ENCODE data around the gene CHST10. TPM values are rescaled to one million over a fixed set of nuclear protein-coding genes. Genes with fewer than 3 reads are reported as not detected.

Gene CHST10
- total RNA-seq, 2 experiments from 2014 or later = 6.2 to 8.5 TPM

DNA sequence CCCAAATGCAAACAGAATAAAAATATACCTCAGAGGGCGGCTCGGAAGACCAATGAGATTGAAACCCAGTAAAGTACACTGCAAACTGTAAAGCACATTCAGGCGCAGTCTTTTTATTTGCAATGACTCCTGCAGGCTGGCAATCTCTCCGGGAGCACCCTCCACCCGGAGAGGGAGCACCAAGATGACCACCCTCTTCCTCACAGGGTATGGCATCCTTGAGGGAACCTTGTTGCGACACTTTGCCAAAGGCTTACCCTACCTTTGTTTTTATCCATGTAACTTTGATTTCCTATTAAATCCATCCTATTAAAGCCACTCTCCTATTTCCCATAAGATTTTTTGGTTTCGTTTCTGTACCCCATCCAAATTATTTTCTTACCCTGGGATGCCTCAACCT lies 16.2 kb downstream of the CHST10 start:
- POLR2A ChIA-PET = no interaction called here
- Mint-ChIP-seq H3K36me3 (ENCODE audit: low read depth) (peaks cover 3% of the 10 kb centered on the region), H3K9me3 (ENCODE audit: insufficient read depth) (no peaks in the 10 kb centered on the region), H3K4me1 (ENCODE audit: low read depth) (no peaks in the 10 kb centered on the region), H3K4me3 (no peak overlapping the region), H3K27ac (no peak overlapping the region), H3K27me3 (ENCODE audit: low read depth) (no peaks in the 10 kb centered on the region)
- CTCF ChIA-PET = no interaction called here
- DNase-seq = no peak
- no peak for ATAC-seq

DNA sequence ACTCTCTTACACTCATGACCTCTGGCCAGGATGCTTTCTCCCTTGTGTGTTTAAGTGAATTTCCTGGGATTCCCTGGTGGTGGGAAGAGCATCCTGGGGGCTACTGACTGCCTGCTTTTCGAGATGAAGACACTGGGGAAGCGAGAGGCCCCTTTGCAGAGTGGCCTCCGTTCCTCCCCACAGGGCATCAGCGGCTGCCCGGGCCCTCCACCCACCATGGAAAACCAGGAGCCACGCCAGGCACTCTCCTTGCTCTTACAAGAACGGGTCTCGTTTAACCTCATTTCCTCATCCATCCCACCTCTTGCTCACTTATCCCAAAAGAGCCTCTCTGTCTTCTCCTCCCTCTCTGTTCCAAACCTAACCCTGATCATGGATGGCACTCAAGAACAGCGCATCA lies 17.8 kb downstream of the CHST10 start:
- CTCF ChIA-PET = no interaction called here

DNA sequence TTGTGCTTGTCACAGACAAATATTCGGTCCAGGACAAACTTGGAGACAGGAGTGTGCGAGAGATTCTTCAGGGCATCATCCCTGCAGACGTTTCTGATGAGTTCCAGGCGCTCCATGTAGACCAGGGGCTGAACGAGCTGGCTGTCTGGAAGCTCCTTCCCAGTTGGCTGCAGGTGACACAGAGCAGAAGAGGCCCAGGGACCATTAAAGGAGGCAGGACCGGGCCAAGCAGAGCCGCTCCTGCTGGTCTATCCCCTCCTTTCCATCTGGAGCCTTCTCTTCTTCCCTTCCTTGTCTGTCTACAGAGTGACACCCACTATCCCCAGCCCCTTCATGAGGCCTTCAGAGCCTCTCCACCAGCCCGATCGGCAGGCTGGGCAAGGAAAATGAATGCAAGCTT lies 19.5 kb downstream of the CHST10 start:
- Mint-ChIP-seq H3K4me3 (no peak overlapping the region), H3K9me3 (ENCODE audit: insufficient read depth) (no peaks in the 10 kb centered on the region), H3K4me1 (ENCODE audit: low read depth) (no peaks in the 10 kb centered on the region), H3K27ac (no peak overlapping the region), H3K36me3 (ENCODE audit: low read depth) (peaks cover 3% of the 10 kb centered on the region), H3K27me3 (ENCODE audit: low read depth) (no peaks in the 10 kb centered on the region)
- POLR2A ChIA-PET = no interaction called here
- no peak for ATAC-seq
- DNase-seq = no peak
- CTCF ChIA-PET = interaction anchor here (1.0 kb wide), 1 partner anchor 17 kb away, joined by 6 read pairs; no protein-coding TSS in a partner anchor

More for the DNA sequence above, 17.8 kb downstream of the CHST10 start:
- no peaks in the 10 kb centered on the region for H3K27me3 Mint-ChIP-seq (ENCODE audit: low read depth)
- POLR2A ChIA-PET = no interaction called here
- DNase-seq = no peak
- no peak for ATAC-seq
- H3K4me1 Mint-ChIP-seq (ENCODE audit: low read depth) = no peaks in the 10 kb centered on the region
- no peak overlapping the region for H3K4me3 Mint-ChIP-seq
- no peak overlapping the region for H3K27ac Mint-ChIP-seq
- peaks cover 3% of the 10 kb centered on the region for H3K36me3 Mint-ChIP-seq (ENCODE audit: low read depth)
- H3K9me3 Mint-ChIP-seq (ENCODE audit: insufficient read depth) = no peaks in the 10 kb centered on the region

DNA sequence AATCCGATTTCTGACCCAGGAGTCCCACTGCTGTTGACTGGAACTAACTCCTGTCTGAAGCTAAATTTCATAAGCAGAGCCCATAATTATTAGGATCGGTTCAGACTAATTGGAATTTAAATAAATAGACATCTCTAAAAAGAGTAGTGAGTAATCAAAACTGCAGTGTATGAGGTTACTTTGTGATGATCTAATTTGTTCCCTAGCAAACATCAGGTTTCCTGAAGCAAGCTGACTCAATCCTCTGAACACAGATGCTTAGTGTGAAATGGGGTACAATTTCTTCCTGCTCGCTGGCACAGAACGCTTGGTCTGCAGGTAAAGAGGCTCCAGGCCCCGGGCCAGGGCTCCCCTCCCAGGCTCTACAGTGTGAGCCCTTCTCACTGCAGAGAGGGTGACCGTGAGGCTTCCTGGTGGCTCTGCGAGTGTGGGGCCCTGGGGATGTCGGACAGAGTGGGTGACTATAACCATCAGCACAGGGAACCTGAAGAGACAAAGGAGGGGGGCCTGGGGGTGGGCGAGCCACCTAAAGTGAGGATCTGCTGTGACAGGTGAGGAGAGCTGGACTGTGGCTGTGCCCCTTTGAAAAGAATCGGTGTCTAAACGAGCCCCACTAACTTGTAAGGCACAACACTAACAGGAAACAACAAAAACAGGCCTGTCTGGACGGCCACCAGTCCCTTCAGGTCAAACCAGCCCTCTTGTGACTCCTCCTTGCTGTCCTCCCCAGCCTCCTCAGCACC lies 20.2 kb downstream of the CHST10 start:
- ATAC-seq (no peak), DNase-seq (no peak)
- POLR2A ChIA-PET = no interaction called here
- Mint-ChIP-seq H3K9me3 (ENCODE audit: insufficient read depth) (no peaks in the 10 kb centered on the region), H3K27ac (no peak overlapping the region), H3K4me3 (no peak overlapping the region), H3K36me3 (ENCODE audit: low read depth) (peaks cover 3% of the 10 kb centered on the region), H3K27me3 (ENCODE audit: low read depth) (no peaks in the 10 kb centered on the region), H3K4me1 (ENCODE audit: low read depth) (no peaks in the 10 kb centered on the region)
- CTCF ChIA-PET = no interaction called here

DNA sequence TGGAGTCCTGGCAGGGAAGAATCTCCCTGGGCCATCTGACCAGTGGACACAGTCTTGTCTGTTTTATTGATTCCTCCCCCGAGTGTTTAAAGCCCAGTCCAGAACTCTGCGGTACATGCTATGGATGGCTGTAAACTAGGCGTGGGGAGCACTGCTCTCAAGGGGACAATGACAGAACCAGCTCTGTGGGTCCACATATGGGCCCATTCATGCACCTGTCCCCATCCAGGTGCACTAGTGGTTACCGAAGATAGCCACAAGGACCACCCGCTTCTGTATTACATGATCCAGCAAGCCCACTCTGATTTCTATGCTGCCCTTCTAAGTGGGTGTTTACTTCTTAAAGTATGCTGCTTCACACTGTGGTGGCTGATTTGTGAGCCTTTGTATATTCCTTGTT lies 21.0 kb downstream of the CHST10 start:
- Mint-ChIP-seq H3K4me3 (no peak overlapping the region), H3K36me3 (ENCODE audit: low read depth) (peaks cover 2% of the 10 kb centered on the region), H3K27ac (no peak overlapping the region), H3K9me3 (ENCODE audit: insufficient read depth) (no peaks in the 10 kb centered on the region), H3K4me1 (ENCODE audit: low read depth) (no peaks in the 10 kb centered on the region), H3K27me3 (ENCODE audit: low read depth) (no peaks in the 10 kb centered on the region)
- ATAC-seq (no peak), DNase-seq (no peak)
- ChIA-PET CTCF (no interaction called here), POLR2A (no interaction called here)

DNA sequence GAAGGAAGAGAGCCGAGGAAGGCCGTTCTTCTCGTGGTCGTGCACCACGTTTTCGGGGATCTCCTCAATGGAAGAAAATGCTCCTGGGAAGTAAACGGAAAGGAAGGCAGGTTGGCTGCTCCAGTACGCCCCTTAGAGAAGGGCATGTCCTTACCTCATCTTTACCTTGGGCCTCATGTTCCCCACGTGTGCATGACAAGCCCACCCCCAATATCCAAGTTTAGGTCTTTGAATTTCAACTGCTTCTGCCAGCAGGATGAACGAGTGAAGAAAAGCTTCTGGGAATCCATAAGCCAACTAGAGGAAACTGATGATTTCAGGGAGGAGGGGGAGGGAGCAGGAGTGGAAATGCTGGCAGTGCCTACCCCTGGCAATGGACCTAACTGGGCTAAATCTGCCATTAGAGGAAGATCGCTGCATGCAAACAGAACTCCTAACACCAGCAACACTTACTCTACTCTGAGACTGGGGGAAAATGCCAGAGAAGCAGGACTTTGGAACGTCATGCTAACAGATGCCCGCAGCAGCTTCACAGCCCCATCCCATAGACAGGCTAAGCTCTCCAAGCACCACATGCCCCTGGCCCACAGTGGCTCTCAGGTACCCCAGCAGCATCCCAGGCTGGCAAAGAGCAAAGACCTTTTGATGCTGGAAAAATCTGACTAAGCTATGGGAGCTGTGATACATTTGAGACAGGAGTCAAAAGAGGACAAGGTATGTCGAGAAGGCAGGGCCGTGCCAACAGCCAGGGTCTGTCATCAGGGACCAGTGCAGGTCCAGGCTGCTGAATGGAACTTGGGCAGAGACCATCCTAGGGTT lies 21.7 kb downstream of the CHST10 start:
- H3K4me1 Mint-ChIP-seq (ENCODE audit: low read depth) = no peaks in the 10 kb centered on the region
- ATAC-seq = no peak
- POLR2A ChIA-PET = no interaction called here
- CTCF ChIA-PET = interaction anchor here (0.9 kb wide), 1 partner anchor 20 kb away, joined by 3 read pairs; no protein-coding TSS in a partner anchor
- H3K27me3 Mint-ChIP-seq (ENCODE audit: low read depth) = no peaks in the 10 kb centered on the region
- H3K4me3 Mint-ChIP-seq = no peak overlapping the region
- H3K36me3 Mint-ChIP-seq (ENCODE audit: low read depth) = no peaks in the 10 kb centered on the region
- no peak overlapping the region for H3K27ac Mint-ChIP-seq
- H3K9me3 Mint-ChIP-seq (ENCODE audit: insufficient read depth) = no peaks in the 10 kb centered on the region
- DNase-seq = no peak

DNA sequence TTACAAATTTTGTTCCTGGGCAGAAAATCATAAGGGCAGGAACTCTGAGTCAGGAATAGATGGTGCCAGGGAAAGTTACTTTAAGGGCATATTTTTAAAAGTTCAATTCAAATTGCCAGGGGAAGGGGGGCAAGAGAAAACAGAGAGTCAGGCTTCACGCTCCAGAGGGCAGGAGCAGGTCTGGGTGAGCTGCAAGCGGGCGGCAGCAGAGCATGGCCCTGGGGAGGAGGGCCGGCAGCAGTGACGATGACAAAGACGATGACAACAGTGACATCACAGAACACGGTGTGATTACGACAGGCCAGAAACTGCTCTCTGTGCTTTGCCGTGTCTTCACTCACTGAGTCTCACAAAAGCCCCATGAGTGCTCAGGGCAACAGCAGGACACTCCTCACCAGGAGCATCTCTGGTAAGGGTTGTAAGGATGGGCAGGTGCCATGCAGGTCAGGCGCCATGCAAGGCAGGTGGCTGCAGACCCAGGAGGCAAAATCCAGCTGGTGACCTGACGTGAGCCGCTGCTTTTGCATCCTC lies 23.3 kb downstream of the CHST10 start:
- ChIA-PET POLR2A (no interaction called here), CTCF (interaction anchor here (1.5 kb wide), 1 partner anchor 11 kb away, joined by 3 read pairs; no protein-coding TSS in a partner anchor)
- no peaks in the 10 kb centered on the region for H3K36me3 Mint-ChIP-seq (ENCODE audit: low read depth)
- no peaks in the 10 kb centered on the region for H3K9me3 Mint-ChIP-seq (ENCODE audit: insufficient read depth)
- no peaks in the 10 kb centered on the region for H3K4me1 Mint-ChIP-seq (ENCODE audit: low read depth)
- DNase-seq = no peak
- H3K27ac Mint-ChIP-seq = no peak overlapping the region
- no peak overlapping the region for H3K4me3 Mint-ChIP-seq
- no peaks in the 10 kb centered on the region for H3K27me3 Mint-ChIP-seq (ENCODE audit: low read depth)
- ATAC-seq = no peak

DNA sequence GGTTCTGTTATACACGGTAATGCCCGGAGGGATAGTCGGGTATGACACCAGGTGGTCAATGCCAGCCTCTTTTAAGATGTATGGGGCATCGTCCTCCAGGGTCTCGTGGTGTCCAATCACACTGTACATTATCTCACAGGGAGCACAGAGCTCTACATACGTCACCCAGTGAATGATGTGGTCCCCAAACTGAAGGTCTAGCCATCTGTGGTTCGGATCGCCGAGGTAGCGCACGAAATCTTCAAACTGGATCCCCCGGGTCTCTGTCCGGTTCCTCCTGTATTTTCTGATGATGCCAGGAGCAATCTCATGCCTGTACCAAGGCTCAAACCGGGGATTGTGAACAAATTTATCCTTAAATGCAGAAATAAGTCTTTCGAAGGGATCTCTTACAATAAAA lies 24.1 kb downstream of the CHST10 start:
- Mint-ChIP-seq H3K4me3 (no peak overlapping the region), H3K4me1 (ENCODE audit: low read depth) (no peaks in the 10 kb centered on the region), H3K36me3 (ENCODE audit: low read depth) (no peaks in the 10 kb centered on the region), H3K9me3 (ENCODE audit: insufficient read depth) (no peaks in the 10 kb centered on the region), H3K27me3 (ENCODE audit: low read depth) (no peaks in the 10 kb centered on the region), H3K27ac (no peak overlapping the region)
- ATAC-seq (no peak), DNase-seq (no peak)
- ChIA-PET CTCF (no interaction called here), POLR2A (no interaction called here)

DNA sequence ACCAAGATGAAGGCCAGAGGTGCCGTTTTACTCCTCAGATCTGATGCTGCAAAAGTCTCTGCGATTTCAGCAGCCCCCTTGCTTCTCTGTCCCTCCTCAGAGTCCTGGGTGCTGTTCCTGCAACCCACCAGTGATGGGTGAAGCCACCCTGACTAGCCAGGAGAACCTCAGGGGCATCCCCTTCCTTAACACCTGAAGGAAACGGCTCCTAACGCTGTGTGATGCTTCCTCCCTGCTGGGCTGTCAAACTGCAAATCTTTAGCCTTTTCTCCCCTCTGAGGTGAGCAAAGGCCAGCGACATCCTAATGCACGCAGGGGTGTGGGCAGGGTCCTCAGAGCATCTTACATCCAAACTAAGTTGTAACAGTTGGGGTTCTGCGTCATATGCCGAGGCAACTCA lies 24.8 kb downstream of the CHST10 start:
- no peak overlapping the region for H3K4me3 Mint-ChIP-seq
- CTCF ChIA-PET = no interaction called here
- POLR2A ChIA-PET = no interaction called here
- DNase-seq (no peak), ATAC-seq (no peak)
- H3K9me3 Mint-ChIP-seq (ENCODE audit: insufficient read depth) = no peaks in the 10 kb centered on the region
- H3K4me1 Mint-ChIP-seq (ENCODE audit: low read depth) = no peaks in the 10 kb centered on the region
- H3K27me3 Mint-ChIP-seq (ENCODE audit: low read depth) = no peaks in the 10 kb centered on the region
- H3K36me3 Mint-ChIP-seq (ENCODE audit: low read depth) = no peaks in the 10 kb centered on the region
- no peak overlapping the region for H3K27ac Mint-ChIP-seq

DNA sequence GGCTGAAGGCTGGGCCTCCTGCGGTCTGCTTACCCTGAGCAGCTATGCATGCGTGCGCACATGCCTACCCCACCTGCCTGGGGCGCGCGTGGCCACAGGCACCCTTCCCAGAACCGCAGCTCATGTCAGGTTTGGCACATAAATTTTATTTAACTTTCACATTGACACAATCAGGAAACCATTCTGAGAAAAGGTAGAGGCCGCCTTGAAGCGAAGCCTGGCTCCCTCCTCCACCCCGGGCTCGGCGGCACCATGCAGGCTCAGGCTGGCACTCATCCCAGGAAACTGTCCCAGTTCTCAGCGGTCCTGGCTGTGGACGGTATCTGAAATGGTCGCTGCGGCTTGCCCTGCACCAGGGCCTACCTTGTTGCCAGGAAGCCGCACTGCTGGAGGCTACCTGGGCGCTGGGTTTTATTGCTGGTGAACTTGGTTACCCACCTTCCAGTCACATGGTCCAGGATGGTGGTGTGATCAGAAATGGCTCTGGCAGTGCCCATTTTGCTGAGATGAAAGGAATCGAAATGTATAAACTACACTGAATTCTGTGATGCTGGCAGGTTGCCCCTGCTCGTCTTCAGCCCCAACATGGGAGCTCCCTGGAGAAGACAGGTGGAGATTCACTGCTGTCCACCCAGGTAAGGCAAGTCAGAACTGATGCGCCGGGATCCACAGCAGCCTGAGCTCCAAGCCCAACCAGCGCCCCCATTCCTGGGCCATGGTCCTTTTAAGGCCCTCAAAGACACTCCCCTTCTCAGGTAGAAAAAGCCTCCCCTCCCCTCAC lies 25.5 kb downstream of the CHST10 start:
- POLR2A ChIA-PET = no interaction called here
- no peaks in the 10 kb centered on the region for H3K4me1 Mint-ChIP-seq (ENCODE audit: low read depth)
- DNase-seq (no peak), ATAC-seq (no peak)
- H3K27ac Mint-ChIP-seq = no peak overlapping the region
- no peaks in the 10 kb centered on the region for H3K36me3 Mint-ChIP-seq (ENCODE audit: low read depth)
- H3K9me3 Mint-ChIP-seq (ENCODE audit: insufficient read depth) = no peaks in the 10 kb centered on the region
- H3K27me3 Mint-ChIP-seq (ENCODE audit: low read depth) = no peaks in the 10 kb centered on the region
- no peak overlapping the region for H3K4me3 Mint-ChIP-seq
- CTCF ChIA-PET = no interaction called here

DNA sequence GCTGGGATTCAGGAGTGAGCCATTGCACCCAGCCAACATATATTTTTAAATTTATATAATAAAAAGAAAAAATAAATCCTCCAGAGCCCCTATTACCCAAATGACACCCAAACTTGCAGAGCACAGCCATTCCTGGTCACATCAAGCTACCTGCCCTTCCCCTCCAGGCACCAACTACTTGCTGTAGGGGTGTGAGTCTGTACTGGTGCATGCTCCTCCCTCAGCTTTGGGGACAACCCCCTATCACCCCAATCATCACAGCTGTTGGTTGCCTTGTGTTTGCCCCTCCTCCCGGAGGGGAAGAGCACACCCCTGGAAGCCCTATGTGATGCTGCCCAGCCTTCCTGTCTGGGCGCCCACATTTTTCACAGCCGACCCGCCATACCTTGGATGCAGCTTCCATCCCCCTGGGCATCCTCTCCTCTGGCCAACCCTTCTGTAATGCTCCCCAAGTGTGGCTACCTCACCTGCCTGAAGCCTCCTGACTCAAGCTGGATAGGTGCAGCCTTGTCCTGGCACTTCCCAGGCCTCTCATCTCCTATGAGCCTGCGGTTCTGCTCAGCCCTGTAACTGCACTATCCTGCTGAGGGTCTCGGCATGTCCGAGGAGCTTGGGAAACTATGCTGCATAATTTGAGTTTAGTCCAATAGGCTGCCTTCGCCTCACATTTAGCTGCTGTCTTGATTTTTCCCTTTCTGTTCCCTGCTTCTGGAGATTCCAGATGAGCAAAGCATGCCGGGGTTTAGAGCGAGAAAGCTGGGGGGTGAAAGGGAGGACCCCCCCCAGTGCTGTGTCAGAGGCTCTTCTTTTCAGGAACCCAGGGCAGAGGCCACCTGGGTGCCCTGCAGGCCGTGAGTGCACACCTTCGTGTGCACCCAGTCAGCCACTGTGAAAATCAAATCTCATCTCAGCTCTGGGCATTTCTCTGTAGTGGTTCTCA lies 27.2 kb downstream of the CHST10 start:
- Mint-ChIP-seq H3K27ac (no peak overlapping the region), H3K27me3 (ENCODE audit: low read depth) (no peaks in the 10 kb centered on the region), H3K4me3 (no peak overlapping the region), H3K36me3 (ENCODE audit: low read depth) (no peaks in the 10 kb centered on the region), H3K4me1 (ENCODE audit: low read depth) (no peaks in the 10 kb centered on the region), H3K9me3 (ENCODE audit: insufficient read depth) (no peaks in the 10 kb centered on the region)
- POLR2A ChIA-PET = no interaction called here
- ATAC-seq (no peak), DNase-seq (no peak)
- CTCF ChIA-PET = interaction anchor here (2.3 to 2.5 kb wide), 2 partner anchors 9 to 127 kb away, joined by 8 to 16 read pairs; no protein-coding TSS in a partner anchor
